ENCODE measurements around the gene TMEM239. TPM values are rescaled to one million over a fixed set of nuclear protein-coding genes. Genes with fewer than 3 reads are reported as not detected.

The TMEM239 gene
- total RNA-seq, 1 experiment from 2014 or later = not detected

DNA sequence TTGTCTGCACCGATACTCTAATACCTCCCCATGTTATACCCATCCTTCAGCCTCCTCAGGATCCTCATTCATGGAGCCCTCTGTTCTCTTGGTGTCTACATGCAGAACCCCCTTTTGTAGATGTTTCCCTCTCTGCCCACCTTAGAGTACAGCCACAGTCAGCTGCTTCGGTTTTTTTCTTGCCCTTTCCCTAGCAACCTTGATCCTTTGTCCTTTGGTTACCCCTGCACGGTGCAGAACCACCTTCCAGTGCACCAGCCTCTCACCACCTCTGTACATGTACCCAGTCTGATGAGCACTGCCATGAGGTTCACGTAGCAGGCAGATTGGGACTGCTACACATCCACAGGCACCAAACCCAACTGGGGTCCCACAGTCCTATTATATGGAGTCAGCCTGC lies 31.6 kb downstream of the TMEM239 start:
- Mint-ChIP-seq H3K36me3 (ENCODE audit: insufficient read depth, unreplicated experiment) (peaks cover 4% of the 10 kb centered on the region), H3K4me3 (ENCODE audit: unreplicated experiment) (no peak overlapping the region), H3K4me1 (ENCODE audit: insufficient read depth, unreplicated experiment) (peaks cover 6% of the 10 kb centered on the region), H3K27me3 (ENCODE audit: insufficient read depth, unreplicated experiment) (no peaks in the 10 kb centered on the region), H3K27ac (ENCODE audit: low read depth, unreplicated experiment) (no peak overlapping the region), H3K9me3 (ENCODE audit: unreplicated experiment) (no peaks in the 10 kb centered on the region)
- TF ChIP-seq, protein P1, sequence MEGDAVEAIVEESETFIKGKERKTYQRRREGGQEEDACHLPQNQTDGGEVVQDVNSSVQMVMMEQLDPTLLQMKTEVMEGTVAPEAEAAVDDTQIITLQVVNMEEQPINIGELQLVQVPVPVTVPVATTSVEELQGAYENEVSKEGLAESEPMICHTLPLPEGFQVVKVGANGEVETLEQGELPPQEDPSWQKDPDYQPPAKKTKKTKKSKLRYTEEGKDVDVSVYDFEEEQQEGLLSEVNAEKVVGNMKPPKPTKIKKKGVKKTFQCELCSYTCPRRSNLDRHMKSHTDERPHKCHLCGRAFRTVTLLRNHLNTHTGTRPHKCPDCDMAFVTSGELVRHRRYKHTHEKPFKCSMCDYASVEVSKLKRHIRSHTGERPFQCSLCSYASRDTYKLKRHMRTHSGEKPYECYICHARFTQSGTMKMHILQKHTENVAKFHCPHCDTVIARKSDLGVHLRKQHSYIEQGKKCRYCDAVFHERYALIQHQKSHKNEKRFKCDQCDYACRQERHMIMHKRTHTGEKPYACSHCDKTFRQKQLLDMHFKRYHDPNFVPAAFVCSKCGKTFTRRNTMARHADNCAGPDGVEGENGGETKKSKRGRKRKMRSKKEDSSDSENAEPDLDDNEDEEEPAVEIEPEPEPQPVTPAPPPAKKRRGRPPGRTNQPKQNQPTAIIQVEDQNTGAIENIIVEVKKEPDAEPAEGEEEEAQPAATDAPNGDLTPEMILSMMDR (IDR thresholded peaks at IDR 0.05; ENCODE audit: unreplicated experiment) = no peak
- BruUV-seq (replicated peaks) = no TSS peak
- intact Hi-C loops (cut with micrococcal nuclease) = no loop called here
- no peak for DNase-seq (ENCODE audit: unreplicated experiment)
- CTCF ChIA-PET = interaction anchor here (0.6 kb wide), 1 partner anchor 8 kb away, joined by 3 read pairs; no protein-coding TSS in a partner anchor
- POLR2A ChIA-PET = no interaction called here

DNA sequence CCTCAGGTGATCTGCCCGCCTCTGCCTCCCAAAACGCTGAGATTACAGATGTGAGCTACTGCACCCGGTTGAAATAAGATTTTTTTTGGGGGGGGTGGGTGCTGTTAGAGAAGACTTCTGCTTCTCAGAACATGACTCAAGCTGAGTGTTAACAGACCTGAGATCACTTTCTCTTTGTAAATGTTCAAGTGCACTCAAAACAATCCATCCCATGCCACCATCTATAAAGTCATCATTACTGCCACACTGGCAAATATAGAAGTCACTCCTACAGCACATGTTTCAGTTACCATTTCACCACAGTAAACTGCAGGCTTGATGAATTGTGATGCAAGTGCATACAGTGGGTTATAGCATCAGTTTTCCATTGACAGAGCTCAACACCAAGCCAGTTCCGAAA lies 33.4 kb downstream of the TMEM239 start:
- H3K9me3 Mint-ChIP-seq (ENCODE audit: unreplicated experiment) = no peaks in the 10 kb centered on the region
- H3K27ac Mint-ChIP-seq (ENCODE audit: low read depth, unreplicated experiment) = no peak overlapping the region
- TF ChIP-seq, protein P1 (IDR thresholded peaks at IDR 0.05; ENCODE audit: unreplicated experiment) = no peak
- no peak overlapping the region for H3K4me3 Mint-ChIP-seq (ENCODE audit: unreplicated experiment)
- H3K27me3 Mint-ChIP-seq (ENCODE audit: insufficient read depth, unreplicated experiment) = no peaks in the 10 kb centered on the region
- H3K4me1 Mint-ChIP-seq (ENCODE audit: insufficient read depth, unreplicated experiment) = peaks cover 3% of the 10 kb centered on the region
- CTCF ChIA-PET = interaction anchor here (0.6 to 0.8 kb wide), 4 partner anchors 9 to 175 kb away, joined by 3 to 4 read pairs (median 4); no protein-coding TSS in a partner anchor
- no TSS peak for BruUV-seq (replicated peaks)
- intact Hi-C loops (cut with micrococcal nuclease) = no loop called here
- H3K36me3 Mint-ChIP-seq (ENCODE audit: insufficient read depth, unreplicated experiment) = peaks cover 4% of the 10 kb centered on the region
- POLR2A ChIA-PET = interaction anchor here (1.0 to 1.3 kb wide), 2 partner anchors 9 to 16 kb away, joined by 3 read pairs; partner anchors contain the start of genes PCED1A and VPS16
- DNase-seq (ENCODE audit: unreplicated experiment) = no peak

DNA sequence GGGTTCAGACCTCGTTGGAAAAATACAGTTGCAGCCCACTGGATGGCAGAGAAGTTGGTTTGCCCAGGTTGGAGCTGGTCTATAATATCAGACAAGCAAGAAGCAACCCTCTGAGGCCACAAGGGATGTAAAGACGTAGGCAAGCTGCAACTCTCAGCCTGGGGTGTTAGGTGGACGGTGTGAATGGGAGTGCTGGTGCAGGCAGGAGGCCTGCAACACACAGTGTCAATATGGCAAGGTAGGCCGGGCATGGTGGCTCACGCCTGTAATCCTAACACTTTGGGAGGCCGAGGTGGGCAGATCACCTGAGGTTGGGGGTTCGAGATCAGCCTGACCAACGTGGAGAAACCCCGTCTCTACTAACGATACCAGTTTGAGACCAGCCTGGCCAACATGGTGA lies 34.9 kb downstream of the TMEM239 start:
- no TSS peak for BruUV-seq (replicated peaks)
- no peak overlapping the region for H3K4me3 Mint-ChIP-seq (ENCODE audit: unreplicated experiment)
- no peaks in the 10 kb centered on the region for H3K9me3 Mint-ChIP-seq (ENCODE audit: unreplicated experiment)
- DNase-seq (ENCODE audit: unreplicated experiment) = no peak
- H3K27me3 Mint-ChIP-seq (ENCODE audit: insufficient read depth, unreplicated experiment) = no peaks in the 10 kb centered on the region
- ChIA-PET CTCF (interaction anchor here (0.6 to 2.2 kb wide), 5 partner anchors 12 to 352 kb away, joined by 3 to 8 read pairs (median 3); no protein-coding TSS in a partner anchor), POLR2A (interaction anchor here (0.6 kb wide), 1 partner anchor 186 kb away, joined by 3 read pairs; no protein-coding TSS in a partner anchor)
- intact Hi-C loops (cut with micrococcal nuclease) = no loop called here
- TF ChIP-seq, protein P1 (IDR thresholded peaks at IDR 0.05; ENCODE audit: unreplicated experiment) = no peak
- no peaks in the 10 kb centered on the region for H3K4me1 Mint-ChIP-seq (ENCODE audit: insufficient read depth, unreplicated experiment)
- H3K27ac Mint-ChIP-seq (ENCODE audit: low read depth, unreplicated experiment) = no peak overlapping the region
- H3K36me3 Mint-ChIP-seq (ENCODE audit: insufficient read depth, unreplicated experiment) = peaks cover 4% of the 10 kb centered on the region

DNA sequence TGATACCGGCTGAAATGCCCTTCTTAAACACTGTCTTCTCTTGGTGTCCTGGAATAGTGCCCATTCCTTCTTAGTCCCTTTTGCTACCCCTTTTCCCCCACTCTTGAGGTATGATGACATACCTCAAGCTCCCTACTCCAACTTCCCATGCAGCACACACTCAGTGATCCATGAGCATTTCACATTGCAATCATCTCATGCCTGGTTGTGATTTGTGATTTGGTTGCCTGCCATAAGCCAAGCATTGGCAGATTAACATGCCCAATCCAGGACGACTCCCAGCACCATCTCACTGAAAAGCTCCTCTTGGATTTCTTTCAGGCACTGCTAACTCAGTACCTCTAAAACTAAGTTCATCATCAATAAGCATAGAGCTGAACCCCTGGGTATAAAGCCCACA lies 42.4 kb downstream of the TMEM239 start:
- CTCF ChIA-PET = interaction anchor here (0.7 kb wide), 1 partner anchor 9 kb away, joined by 3 read pairs; no protein-coding TSS in a partner anchor

More for the DNA sequence above, 42.4 kb downstream of the TMEM239 start:
- no peak for DNase-seq (ENCODE audit: unreplicated experiment)
- Mint-ChIP-seq H3K27ac (ENCODE audit: low read depth, unreplicated experiment) (no peak overlapping the region), H3K27me3 (ENCODE audit: insufficient read depth, unreplicated experiment) (no peaks in the 10 kb centered on the region), H3K36me3 (ENCODE audit: insufficient read depth, unreplicated experiment) (peaks cover 13% of the 10 kb centered on the region), H3K4me3 (ENCODE audit: unreplicated experiment) (no peak overlapping the region), H3K4me1 (ENCODE audit: insufficient read depth, unreplicated experiment) (no peaks in the 10 kb centered on the region), H3K9me3 (ENCODE audit: unreplicated experiment) (no peaks in the 10 kb centered on the region)
- POLR2A ChIA-PET = interaction anchor here (0.6 to 1.4 kb wide), 2 partner anchors 11 to 14 kb away, joined by 4 read pairs; no protein-coding TSS in a partner anchor
- intact Hi-C loops (cut with micrococcal nuclease) = no loop called here
- no TSS peak for BruUV-seq (replicated peaks)
- TF ChIP-seq, protein P1 (IDR thresholded peaks at IDR 0.05; ENCODE audit: unreplicated experiment) = no peak
